ENCODE results near the gene NUP93. TPM values are rescaled to one million over a fixed set of nuclear protein-coding genes. Genes with fewer than 3 reads are reported as not detected.
A peak's percentile ranks its signal among the peaks of the same experiment; 100 is the strongest.

NUP93 gene
- polyA plus RNA-seq, 2 of the 4 experiments (the other 2 are of a cell fraction): 87.3 to 91.4 TPM

- FAIRE-seq: no peak
- no peak for TF ChIP-seq TP53 (CRISPR knock-in tag; IDR thresholded peaks at IDR 0.05)
- TF ChIP-seq ZC3H11A (IDR thresholded peaks at IDR 0.05): no peak
- TF ChIP-seq HOXA7 (CRISPR knock-in tag; IDR thresholded peaks at IDR 0.05): no peak
- TF ChIP-seq MYC (IDR thresholded peaks at IDR 0.05; ENCODE audit: borderline replicate concordance, low read length): no peak
- no peak overlapping the region for H3K4me2 ChIP-seq
- no peak overlapping the region for H3K4me3 ChIP-seq
- ChIA-PET POLR2A (no interaction called here), CTCF (interaction anchor here (0.7 to 2.6 kb wide), 2 partner anchors 30 to 173 kb away, joined by 4 to 9 read pairs; no protein-coding TSS in a partner anchor)
- 0 out of 6 replicates have a peak, but pooled peaks of 1 of the 2 experiments have one; percentile 21 for ATAC-seq
- no peak for DNase-seq (ENCODE audit: low read depth in 1 of 2, low spot score in 1 of 2)
- H3K27ac ChIP-seq: no peak overlapping the region
- no peaks in the 10 kb centered on the region for H3K4me1 ChIP-seq
- 61% methylated on average over 8 of the region's 8 CpGs for WGBS (ENCODE audit: missing lambda C conversion rate)
- no peaks in the 10 kb centered on the region for H3K9me3 ChIP-seq
Measured at GRCh38 chr16:56897026-56897799, 167.3 kb downstream of the NUP93 start.

- Histone ChIP-seq H3K27ac (no peak overlapping the region), H3K4me2 (no peak overlapping the region), H3K4me3 (no peak overlapping the region), H3K4me1 (no peaks in the 10 kb centered on the region), H3K9me3 (no peaks in the 10 kb centered on the region)
- WGBS (ENCODE audit: missing lambda C conversion rate): 88% methylated on average over 8 of the region's 8 CpGs
- ChIA-PET POLR2A (no interaction called here), CTCF (no interaction called here)
- no peak for FAIRE-seq
- ATAC-seq: no peak
- no peak for TF ChIP-seq POLR2A (IDR thresholded peaks at IDR 0.05; ENCODE audit: low read length)
- TF ChIP-seq RNF2 (IDR thresholded peaks at IDR 0.05; ENCODE audit: borderline replicate concordance, low read depth): no peak
- no peak for TF ChIP-seq CEBPB (IDR thresholded peaks at IDR 0.05)
- TF ChIP-seq TFCP2L1 (CRISPR knock-in tag; IDR thresholded peaks at IDR 0.05): no peak
- TF ChIP-seq REST (IDR thresholded peaks at IDR 0.05): no peak
- TF ChIP-seq EP300 (IDR thresholded peaks at IDR 0.05): no peak
- no peak for TF ChIP-seq SREBF2 (IDR thresholded peaks at IDR 0.05)
- no peak for TF ChIP-seq JUNB (IDR thresholded peaks at IDR 0.05)
- TF ChIP-seq NPAS2 (CRISPR knock-in tag; IDR thresholded peaks at IDR 0.05; ENCODE audit: borderline replicate concordance): no peak
- TF ChIP-seq RAD21 (conservative IDR thresholded peaks at IDR 0.05 in 1 of 2, IDR thresholded peaks at IDR 0.05 in 1 of 2): no peak
- no peak for TF ChIP-seq CBX2 (IDR thresholded peaks at IDR 0.05; ENCODE audit: borderline replicate concordance, low read depth)
- no peak for TF ChIP-seq MYC (IDR thresholded peaks at IDR 0.05; ENCODE audit: borderline replicate concordance, low read length)
- TF ChIP-seq BHLHE40 (IDR thresholded peaks at IDR 0.05; ENCODE audit: low read depth, low read length): no peak
- no peak for TF ChIP-seq HOXA7 (CRISPR knock-in tag; IDR thresholded peaks at IDR 0.05)
- TF ChIP-seq NFE2L2 (conservative IDR thresholded peaks at IDR 0.05; ENCODE audit: low read length): no peak
- no peak for TF ChIP-seq MAFK (IDR thresholded peaks at IDR 0.05; ENCODE audit: partially characterized antibody)
- no peak for TF ChIP-seq HOXB13 (CRISPR knock-in tag; IDR thresholded peaks at IDR 0.05; ENCODE audit: low read depth)
- no peak for TF ChIP-seq ELK1 (IDR thresholded peaks at IDR 0.05; ENCODE audit: low read depth, low read length)
- TF ChIP-seq POLR2AphosphoS2 (conservative IDR thresholded peaks at IDR 0.05; ENCODE audit: low read length): no peak
- TF ChIP-seq ZFP36 (IDR thresholded peaks at IDR 0.05; ENCODE audit: borderline replicate concordance, partially characterized antibody): no peak
- no peak for DNase-seq (ENCODE audit: low read depth in 1 of 2, low spot score in 1 of 2)
Measured at GRCh38 chr16:56898847-56899246, 168.9 kb downstream of the NUP93 start.

Small RNAs within 50 kb of the gene (small RNA-seq; reads per million reads assigned to genes)
- gene MIR138-2: 45.8 to 1,452 (median 936) reads per million in 6 experiments

Other genes with a start within 250 kb of the NUP93 start
- 61.4 and 62.3 TPM in 2 replicates for gene BBS2, start 210.1 kb upstream of the NUP93 start, polyA plus RNA-seq (2011; rRNA removed)
- 36.1 to 46.6 TPM (median 44.4 TPM) in 3 replicates for gene BBS2, start 210.1 kb upstream of the NUP93 start, polyA plus RNA-seq (2017; fragmentation: RNase III; extraction: RNeasy Plus Mini Kit Qiagen cat#74134 plus additional on column Dnase treatment)
- gene MT4, start 165.1 kb upstream of the NUP93 start, polyA plus RNA-seq (2011; rRNA removed): not detected in 2 replicates
- not detected in 3 replicates for gene MT4, start 165.1 kb upstream of the NUP93 start, polyA plus RNA-seq (2017; fragmentation: RNase III; extraction: RNeasy Plus Mini Kit Qiagen cat#74134 plus additional on column Dnase treatment)
- 0.16 and 0.24 TPM in 2 replicates for gene MT3, start 140.6 kb upstream of the NUP93 start, polyA plus RNA-seq (2011; rRNA removed)
- gene MT3, start 140.6 kb upstream of the NUP93 start, polyA plus RNA-seq (2017; fragmentation: RNase III; extraction: RNeasy Plus Mini Kit Qiagen cat#74134 plus additional on column Dnase treatment): 0.21 TPM in 1 of 3 replicates, not detected in the others
- 39.1 and 69.4 TPM in 2 replicates for gene MT2A, start 121.5 kb upstream of the NUP93 start, polyA plus RNA-seq (2011; rRNA removed)
- 228 to 316 TPM (median 305 TPM) in 3 replicates for gene MT2A, start 121.5 kb upstream of the NUP93 start, polyA plus RNA-seq (2017; fragmentation: RNase III; extraction: RNeasy Plus Mini Kit Qiagen cat#74134 plus additional on column Dnase treatment)
- gene MT1E, start 104.3 kb upstream of the NUP93 start, polyA plus RNA-seq (2011; rRNA removed): not detected in 2 replicates
- gene MT1E, start 104.3 kb upstream of the NUP93 start, polyA plus RNA-seq (2017; fragmentation: RNase III; extraction: RNeasy Plus Mini Kit Qiagen cat#74134 plus additional on column Dnase treatment): not detected in 3 replicates
- not detected in 2 replicates for gene MT1M, start 97.5 kb upstream of the NUP93 start, polyA plus RNA-seq (2011; rRNA removed)
- not detected in 3 replicates for gene MT1M, start 97.5 kb upstream of the NUP93 start, polyA plus RNA-seq (2017; fragmentation: RNase III; extraction: RNeasy Plus Mini Kit Qiagen cat#74134 plus additional on column Dnase treatment)
- gene MT1A, start 91.5 kb upstream of the NUP93 start, polyA plus RNA-seq (2011; rRNA removed): 5.3 and 8.0 TPM in 2 replicates
- gene MT1A, start 91.5 kb upstream of the NUP93 start, polyA plus RNA-seq (2017; fragmentation: RNase III; extraction: RNeasy Plus Mini Kit Qiagen cat#74134 plus additional on column Dnase treatment): 12.8 to 16.9 TPM (median 14.1 TPM) in 3 replicates
- not detected in 2 replicates for gene MT1B, start 78.2 kb upstream of the NUP93 start, polyA plus RNA-seq (2011; rRNA removed)
- gene MT1B, start 78.2 kb upstream of the NUP93 start, polyA plus RNA-seq (2017; fragmentation: RNase III; extraction: RNeasy Plus Mini Kit Qiagen cat#74134 plus additional on column Dnase treatment): not detected in 3 replicates
- 4.1 and 5.6 TPM in 2 replicates for gene MT1F, start 72.2 kb upstream of the NUP93 start, polyA plus RNA-seq (2011; rRNA removed)
- gene MT1F, start 72.2 kb upstream of the NUP93 start, polyA plus RNA-seq (2017; fragmentation: RNase III; extraction: RNeasy Plus Mini Kit Qiagen cat#74134 plus additional on column Dnase treatment): 6.8 to 11.3 TPM (median 10.8 TPM) in 3 replicates
- not detected in 2 replicates for gene MT1G, start 62.1 kb upstream of the NUP93 start, polyA plus RNA-seq (2011; rRNA removed)
- gene MT1G, start 62.1 kb upstream of the NUP93 start, polyA plus RNA-seq (2017; fragmentation: RNase III; extraction: RNeasy Plus Mini Kit Qiagen cat#74134 plus additional on column Dnase treatment): not detected in 3 replicates
- gene MT1H, start 60.3 kb upstream of the NUP93 start, polyA plus RNA-seq (2011; rRNA removed): not detected in 2 replicates
- gene MT1H, start 60.3 kb upstream of the NUP93 start, polyA plus RNA-seq (2017; fragmentation: RNase III; extraction: RNeasy Plus Mini Kit Qiagen cat#74134 plus additional on column Dnase treatment): not detected in 3 replicates
- gene MT1X, start 47.7 kb upstream of the NUP93 start, polyA plus RNA-seq (2011; rRNA removed): 44.0 and 74.5 TPM in 2 replicates
- 73.4 to 131 TPM (median 121 TPM) in 3 replicates for gene MT1X, start 47.7 kb upstream of the NUP93 start, polyA plus RNA-seq (2017; fragmentation: RNase III; extraction: RNeasy Plus Mini Kit Qiagen cat#74134 plus additional on column Dnase treatment)
- 0.01 and 0.09 TPM in 2 replicates for gene SLC12A3, start 135.1 kb downstream of the NUP93 start, polyA plus RNA-seq (2011; rRNA removed)
- 0.08 TPM in 1 of 3 replicates, not detected in the others for gene SLC12A3, start 135.1 kb downstream of the NUP93 start, polyA plus RNA-seq (2017; fragmentation: RNase III; extraction: RNeasy Plus Mini Kit Qiagen cat#74134 plus additional on column Dnase treatment)
- 140 and 182 TPM in 2 replicates for gene HERPUD1, start 202.0 kb downstream of the NUP93 start, polyA plus RNA-seq (2011; rRNA removed)
- 58.7 to 65.8 TPM (median 63.4 TPM) in 3 replicates for gene HERPUD1, start 202.0 kb downstream of the NUP93 start, polyA plus RNA-seq (2017; fragmentation: RNase III; extraction: RNeasy Plus Mini Kit Qiagen cat#74134 plus additional on column Dnase treatment)
- not detected in 2 replicates for gene CETP, start 231.8 kb downstream of the NUP93 start, polyA plus RNA-seq (2011; rRNA removed)
- not detected in 3 replicates for gene CETP, start 231.8 kb downstream of the NUP93 start, polyA plus RNA-seq (2017; fragmentation: RNase III; extraction: RNeasy Plus Mini Kit Qiagen cat#74134 plus additional on column Dnase treatment)